Activated naive CD8-positive, alpha-beta T cell treated with anti-CD3 and anti-CD28 coated beads, Interleukin-2, amount 50 U/mL, for 24 hours (primary cell): Measurements from ENCODE around the gene ZNF385A.

Source experiments
- ATAC-seq: fragments of 150-1000 bp; cut with Tn5 transposase; one replicate; pipeline ENCODE4 v1.10.0; 2021
- DNase-seq: peaks from one replicate; pipeline ENCODE4 v3.0.0; 2021
- H3K27ac Mint-ChIP-seq: one replicate; pipeline ENCODE4 v1.8.0; 2021; ENCODE audit warnings: mild to moderate bottlenecking, mixed read lengths
- H3K27me3 Mint-ChIP-seq: one replicate; pipeline ENCODE4 v1.8.0; 2021; ENCODE audit warnings: mixed read lengths
- H3K36me3 Mint-ChIP-seq: one replicate; pipeline ENCODE4 v1.8.0; 2021; ENCODE audit warnings: low read depth, mixed read lengths
- H3K4me1 Mint-ChIP-seq: one replicate; pipeline ENCODE4 v1.8.0; 2021; ENCODE audit warnings: mixed read lengths
- H3K4me3 Mint-ChIP-seq: one replicate; pipeline ENCODE4 v1.8.0; 2021; ENCODE audit warnings: mild to moderate bottlenecking, moderate library complexity, mixed read lengths
- H3K9me3 Mint-ChIP-seq: one replicate; pipeline ENCODE4 v1.8.0; 2021; ENCODE audit warnings: mixed read lengths

The ZNF385A gene

GRCh38 chr12:54390668-54391551 is 6.4 kb upstream of the ZNF385A start:
- ATAC-seq: peak; percentile 65
- peak; percentile 77 for DNase-seq
- no peaks in the 10 kb centered on the region for H3K9me3 Mint-ChIP-seq
- H3K27ac Mint-ChIP-seq: no peak overlapping the region
- H3K4me1 Mint-ChIP-seq: peaks cover 32% of the 10 kb centered on the region
- no peaks in the 10 kb centered on the region for H3K27me3 Mint-ChIP-seq
- H3K36me3 Mint-ChIP-seq: no peaks in the 10 kb centered on the region
- peak overlapping the region; percentile 64 for H3K4me3 Mint-ChIP-seq

DNA sequence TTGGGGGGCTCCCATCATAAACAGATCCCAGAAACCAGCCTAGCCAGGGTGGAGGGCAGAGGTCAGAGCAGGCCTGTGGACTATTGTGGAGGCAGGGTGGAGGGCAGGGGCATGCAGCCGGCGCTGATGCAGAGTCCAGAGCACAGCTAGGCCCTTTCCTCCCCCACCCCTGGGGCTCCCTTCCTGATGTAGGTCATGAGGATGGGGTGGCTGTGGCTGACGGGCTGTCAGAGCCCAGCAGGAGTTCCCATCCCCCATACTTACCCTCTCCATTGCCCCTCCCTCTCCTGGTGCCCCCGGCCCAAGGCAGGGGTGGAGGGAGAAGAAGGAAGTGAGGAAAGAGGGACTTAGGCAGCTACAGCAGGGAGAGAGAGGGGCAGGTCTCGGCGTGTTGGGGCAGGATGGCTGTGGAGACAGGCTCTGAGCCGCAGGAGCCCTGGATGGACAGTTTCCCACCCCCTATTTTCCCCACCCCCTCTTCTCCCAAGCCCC is 5.7 kb upstream of the ZNF385A start:
- Mint-ChIP-seq H3K27ac (no peak overlapping the region), H3K27me3 (no peaks in the 10 kb centered on the region), H3K4me1 (peaks cover 32% of the 10 kb centered on the region), H3K4me3 (peak overlapping the region; percentile 64), H3K9me3 (no peaks in the 10 kb centered on the region), H3K36me3 (no peaks in the 10 kb centered on the region)
- no peak for ATAC-seq
- DNase-seq: no peak

GRCh38 chr12:54389607-54390175 is 5.2 kb upstream of the ZNF385A start:
- peak overlapping the region; percentile 10 for H3K27ac Mint-ChIP-seq
- DNase-seq: no peak
- H3K4me1 Mint-ChIP-seq: peaks cover 32% of the 10 kb centered on the region

GRCh38 chr12:54389134-54389508 is 4.6 kb upstream of the ZNF385A start:
- H3K9me3 Mint-ChIP-seq: no peaks in the 10 kb centered on the region
- no peaks in the 10 kb centered on the region for H3K27me3 Mint-ChIP-seq
- H3K36me3 Mint-ChIP-seq: no peaks in the 10 kb centered on the region
- DNase-seq (no peak), ATAC-seq (no peak)
- H3K27ac Mint-ChIP-seq: no peak overlapping the region
- no peak overlapping the region for H3K4me3 Mint-ChIP-seq
- H3K4me1 Mint-ChIP-seq: peaks cover 30% of the 10 kb centered on the region

More at GRCh38 chr12:54389607-54390175, 5.2 kb upstream of the ZNF385A start:
- ATAC-seq: no peak
- Mint-ChIP-seq H3K9me3 (no peaks in the 10 kb centered on the region), H3K36me3 (no peaks in the 10 kb centered on the region), H3K27me3 (no peaks in the 10 kb centered on the region), H3K4me3 (peak overlapping the region; percentile 12)

- Mint-ChIP-seq H3K4me1 (peaks cover 30% of the 10 kb centered on the region), H3K9me3 (no peaks in the 10 kb centered on the region), H3K4me3 (no peak overlapping the region), H3K27me3 (no peaks in the 10 kb centered on the region), H3K27ac (no peak overlapping the region), H3K36me3 (no peaks in the 10 kb centered on the region)
- ATAC-seq (no peak), DNase-seq (no peak)
These were observed 4.0 kb upstream of the ZNF385A start for GRCh38 chr12:54388237-54389133.

DNA sequence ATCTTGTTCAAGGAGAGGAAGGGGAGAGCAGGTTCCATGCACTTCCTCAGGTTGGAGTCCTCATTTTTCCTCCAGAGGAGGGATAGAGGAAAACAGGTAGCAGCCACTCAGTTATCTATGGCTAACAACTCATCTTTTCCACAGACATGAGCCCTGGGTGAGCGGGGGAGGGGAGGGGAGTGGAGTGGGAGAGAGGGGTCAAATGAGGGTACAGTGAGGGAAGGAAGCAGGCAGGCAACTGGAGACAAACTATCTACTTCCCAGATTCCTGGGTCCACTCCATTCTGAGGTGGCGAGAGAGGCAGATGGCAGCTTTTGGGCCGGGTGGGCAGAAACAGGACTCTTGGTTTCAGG is 2.6 kb upstream of the ZNF385A start:
- H3K27me3 Mint-ChIP-seq: no peaks in the 10 kb centered on the region
- no peak overlapping the region for H3K27ac Mint-ChIP-seq
- H3K36me3 Mint-ChIP-seq: no peaks in the 10 kb centered on the region
- no peak overlapping the region for H3K4me3 Mint-ChIP-seq
- peaks cover 37% of the 10 kb centered on the region for H3K4me1 Mint-ChIP-seq
- H3K9me3 Mint-ChIP-seq: no peaks in the 10 kb centered on the region
- ATAC-seq (no peak), DNase-seq (no peak)

GRCh38 chr12:54386403-54387113 is 2.0 kb upstream of the ZNF385A start:
- no peak overlapping the region for H3K27ac Mint-ChIP-seq
- H3K9me3 Mint-ChIP-seq: no peaks in the 10 kb centered on the region
- no peak for ATAC-seq
- peaks cover 33% of the 10 kb centered on the region for H3K4me1 Mint-ChIP-seq
- no peaks in the 10 kb centered on the region for H3K36me3 Mint-ChIP-seq
- H3K27me3 Mint-ChIP-seq: no peaks in the 10 kb centered on the region
- no peak overlapping the region for H3K4me3 Mint-ChIP-seq
- no peak for DNase-seq

DNA sequence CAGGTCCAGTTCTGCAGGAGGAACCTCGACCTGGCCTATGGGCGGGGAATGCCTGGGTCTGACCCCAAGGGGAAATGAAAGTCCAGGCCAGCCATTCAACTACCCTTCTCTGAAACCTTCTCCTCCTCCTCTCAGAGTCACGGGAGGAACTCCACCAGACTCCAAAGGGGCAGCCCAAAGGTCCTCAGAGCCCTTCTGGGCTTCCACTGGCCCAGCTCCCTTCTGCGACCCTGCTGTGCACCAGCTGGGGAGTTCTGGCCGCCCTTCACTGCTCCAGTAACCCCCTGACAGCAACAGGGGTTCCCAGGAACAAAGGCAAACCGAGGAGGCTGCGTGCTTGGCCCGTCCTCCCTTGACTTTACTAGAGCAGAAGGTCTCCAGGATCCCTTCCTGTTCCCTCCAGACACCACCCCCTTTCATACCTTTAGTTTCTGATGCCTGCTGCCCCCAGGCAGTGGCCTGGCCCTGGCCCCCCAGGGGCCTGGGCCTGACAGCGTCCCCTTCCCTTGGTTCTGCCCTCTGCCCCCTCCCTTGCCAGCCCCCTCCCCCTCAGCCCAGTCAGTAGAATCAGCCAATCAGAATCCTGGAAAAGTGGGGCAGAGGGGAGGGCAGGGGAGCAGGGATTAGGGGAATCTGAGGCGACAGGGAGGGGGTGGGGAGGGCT is 850 bp upstream of the ZNF385A start:
- Mint-ChIP-seq H3K27me3 (no peaks in the 10 kb centered on the region), H3K9me3 (no peaks in the 10 kb centered on the region), H3K27ac (peak overlapping the region; percentile 20), H3K36me3 (no peaks in the 10 kb centered on the region), H3K4me1 (peaks cover 33% of the 10 kb centered on the region), H3K4me3 (no peak overlapping the region)
- DNase-seq (no peak), ATAC-seq (no peak)

- Mint-ChIP-seq H3K27me3 (peaks cover 2% of the 10 kb centered on the region), H3K27ac (peak overlapping the region; percentile 44), H3K36me3 (no peaks in the 10 kb centered on the region), H3K4me3 (no peak overlapping the region), H3K4me1 (peaks cover 32% of the 10 kb centered on the region), H3K9me3 (no peaks in the 10 kb centered on the region)
- ATAC-seq (peak; percentile 78), DNase-seq (no peak)
These were observed 1.4 kb downstream of the ZNF385A start for GRCh38 chr12:54383041-54383609.

DNA sequence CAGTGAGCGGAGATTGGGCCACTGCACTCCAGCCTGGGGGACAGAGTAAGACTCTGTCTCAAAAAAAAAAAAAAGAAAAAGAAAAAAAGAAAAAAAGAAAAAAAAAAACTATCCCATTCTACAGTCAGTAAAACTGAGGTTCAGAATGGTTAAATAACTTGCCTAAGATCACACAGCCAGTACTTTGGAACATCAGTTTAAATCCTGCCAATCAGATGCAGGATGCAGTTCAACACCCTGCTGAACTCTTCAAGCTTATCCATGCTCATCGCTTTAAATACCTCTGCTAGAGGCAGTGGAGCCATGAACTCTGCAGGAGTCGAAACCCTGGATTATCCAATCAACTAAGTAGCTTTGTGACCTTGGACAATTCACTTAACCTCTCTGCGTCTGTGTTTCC is 3.4 kb downstream of the ZNF385A start:
- no peaks in the 10 kb centered on the region for H3K9me3 Mint-ChIP-seq
- DNase-seq: no peak
- no peak overlapping the region for H3K27ac Mint-ChIP-seq
- no peaks in the 10 kb centered on the region for H3K36me3 Mint-ChIP-seq
- no peak overlapping the region for H3K4me3 Mint-ChIP-seq
- H3K27me3 Mint-ChIP-seq: peaks cover 2% of the 10 kb centered on the region
- ATAC-seq: no peak
- H3K4me1 Mint-ChIP-seq: peaks cover 25% of the 10 kb centered on the region

DNA sequence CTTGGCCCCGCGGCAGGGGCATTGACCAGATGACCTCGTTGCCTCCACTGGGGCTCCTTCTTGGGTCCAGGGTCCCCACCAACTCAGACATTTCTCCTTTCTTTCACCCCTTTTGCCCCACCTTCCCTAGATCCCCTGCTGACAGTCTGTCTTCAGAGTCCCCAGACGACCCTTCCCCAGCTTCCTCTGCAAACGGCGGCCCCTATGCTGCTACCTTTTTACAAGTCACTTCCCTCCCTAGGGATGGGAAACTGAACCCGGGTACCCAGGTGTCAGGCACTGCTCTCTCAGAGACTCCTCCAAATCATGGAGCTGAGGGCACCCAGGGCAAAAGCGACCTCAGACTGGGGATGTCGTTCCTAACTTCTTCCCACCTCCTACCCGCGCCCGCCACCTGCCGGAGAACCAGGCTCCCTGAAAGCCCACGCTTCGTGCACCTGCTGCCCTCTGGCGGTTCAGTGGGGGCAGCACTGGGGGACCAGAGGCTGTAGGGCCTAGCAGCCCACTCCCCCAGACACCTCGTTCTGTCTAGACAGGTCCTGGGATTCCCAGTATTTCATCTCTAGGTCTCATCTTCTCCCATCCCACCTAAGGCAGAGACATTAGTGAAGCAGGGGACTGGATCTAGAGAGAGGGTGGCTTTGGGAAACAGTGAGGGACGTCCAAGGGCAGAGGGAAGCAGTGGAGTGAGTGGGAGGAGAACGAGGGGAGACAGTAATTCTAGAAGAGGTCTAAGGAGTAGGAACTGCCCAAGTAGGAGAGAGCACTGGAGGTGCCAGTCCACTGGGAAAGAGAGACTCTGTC is 4.9 kb downstream of the ZNF385A start:
- peak overlapping the region; percentile 26 for H3K4me3 Mint-ChIP-seq
- H3K36me3 Mint-ChIP-seq: no peaks in the 10 kb centered on the region
- H3K4me1 Mint-ChIP-seq: peaks cover 21% of the 10 kb centered on the region
- H3K27me3 Mint-ChIP-seq: peaks cover 2% of the 10 kb centered on the region
- peak; percentile 82 for ATAC-seq
- peak; percentile 95 for DNase-seq
- H3K9me3 Mint-ChIP-seq: no peaks in the 10 kb centered on the region
- H3K27ac Mint-ChIP-seq: no peak overlapping the region

- no peak for ATAC-seq
- Mint-ChIP-seq H3K9me3 (no peaks in the 10 kb centered on the region), H3K27me3 (peaks cover 2% of the 10 kb centered on the region), H3K4me1 (peaks cover 22% of the 10 kb centered on the region), H3K36me3 (no peaks in the 10 kb centered on the region), H3K27ac (no peak overlapping the region), H3K4me3 (peak overlapping the region; percentile 24)
- DNase-seq: no peak
These were observed 5.6 kb downstream of the ZNF385A start for GRCh38 chr12:54378796-54379397.
